Ureter (tissue), 1 donor: ENCODE results near the gene CMTM4. TPM values are rescaled to one million over a fixed set of nuclear protein-coding genes. Genes with fewer than 3 reads are reported as not detected.
"Not testable (repeated sequence)": the region's sequence is repeated elsewhere in the genome, so short reads cannot be mapped to it uniquely, and the experiment has no call there.

ENCODE experiments used
- DNase-seq: peaks from one replicate; pipeline ENCODE4 v3.0.0-alpha.2; 2020; ENCODE audit warnings: low spot score
- total RNA-seq: library from RNA; stranded (reverse); gene quantifications from one replicate; pipeline ENCODE4 v1.2.4, GENCODE V29; 2023
- donor health status: DM: yes; HTN: yes; CAD: no.

CMTM4 gene
- total RNA-seq, 1 donor from 2014 or later = 31.6 TPM

GRCh38 chr16:66592814-66593213 is 103.7 kb downstream of the CMTM4 start:
- no peak for DNase-seq

- DNase-seq = no peak
Measured at GRCh38 chr16:66592241-66592640, 104.3 kb downstream of the CMTM4 start.

- no peak for DNase-seq
Measured at GRCh38 chr16:66591018-66591417, 105.5 kb downstream of the CMTM4 start.

GRCh38 chr16:66590322-66590721 is 106.2 kb downstream of the CMTM4 start:
- DNase-seq = no peak

- no peak for DNase-seq
Measured at GRCh38 chr16:66588981-66589713, 107.4 kb downstream of the CMTM4 start.

- DNase-seq = no peak
Measured at GRCh38 chr16:66587881-66588600, 108.5 kb downstream of the CMTM4 start.

- DNase-seq = no peak
Measured at GRCh38 chr16:66585481-66586239, 110.9 kb downstream of the CMTM4 start.

GRCh38 chr16:66581246-66581952 is 115.1 kb downstream of the CMTM4 start:
- DNase-seq = no peak

- no peak for DNase-seq
Measured at GRCh38 chr16:66580605-66581209, 115.8 kb downstream of the CMTM4 start.

GRCh38 chr16:66578651-66579531 is 117.7 kb downstream of the CMTM4 start, which contains the start of gene CMTM2:
Gene CMTM2, plus strand, starts transcription at chr16:66579463. Its CDS starts 145 bp downstream, at chr16:66579608.
- DNase-seq = no peak

GRCh38 chr16:66576296-66576695 is 120.2 kb downstream of the CMTM4 start:
- DNase-seq = no peak

GRCh38 chr16:66575060-66575459 is 121.5 kb downstream of the CMTM4 start:
- DNase-seq = no peak

GRCh38 chr16:66574531-66574930 is 122.0 kb downstream of the CMTM4 start:
- DNase-seq = no peak

GRCh38 chr16:66574081-66574480 is 122.5 kb downstream of the CMTM4 start:
- no peak for DNase-seq

- no peak for DNase-seq
Measured at GRCh38 chr16:66572356-66572755, 124.2 kb downstream of the CMTM4 start.

- DNase-seq = no peak
Measured at GRCh38 chr16:66569827-66570405, 126.6 kb downstream of the CMTM4 start.

GRCh38 chr16:66569131-66569530 is 127.4 kb downstream of the CMTM4 start:
- DNase-seq = no peak

GRCh38 chr16:66568355-66568754 is 128.2 kb downstream of the CMTM4 start:
- DNase-seq = no peak

- not testable (repeated sequence) for DNase-seq
Measured at GRCh38 chr16:66567270-66567669, 129.3 kb downstream of the CMTM4 start.
